ENCODE data around the gene PPP1R13B.

DNA sequence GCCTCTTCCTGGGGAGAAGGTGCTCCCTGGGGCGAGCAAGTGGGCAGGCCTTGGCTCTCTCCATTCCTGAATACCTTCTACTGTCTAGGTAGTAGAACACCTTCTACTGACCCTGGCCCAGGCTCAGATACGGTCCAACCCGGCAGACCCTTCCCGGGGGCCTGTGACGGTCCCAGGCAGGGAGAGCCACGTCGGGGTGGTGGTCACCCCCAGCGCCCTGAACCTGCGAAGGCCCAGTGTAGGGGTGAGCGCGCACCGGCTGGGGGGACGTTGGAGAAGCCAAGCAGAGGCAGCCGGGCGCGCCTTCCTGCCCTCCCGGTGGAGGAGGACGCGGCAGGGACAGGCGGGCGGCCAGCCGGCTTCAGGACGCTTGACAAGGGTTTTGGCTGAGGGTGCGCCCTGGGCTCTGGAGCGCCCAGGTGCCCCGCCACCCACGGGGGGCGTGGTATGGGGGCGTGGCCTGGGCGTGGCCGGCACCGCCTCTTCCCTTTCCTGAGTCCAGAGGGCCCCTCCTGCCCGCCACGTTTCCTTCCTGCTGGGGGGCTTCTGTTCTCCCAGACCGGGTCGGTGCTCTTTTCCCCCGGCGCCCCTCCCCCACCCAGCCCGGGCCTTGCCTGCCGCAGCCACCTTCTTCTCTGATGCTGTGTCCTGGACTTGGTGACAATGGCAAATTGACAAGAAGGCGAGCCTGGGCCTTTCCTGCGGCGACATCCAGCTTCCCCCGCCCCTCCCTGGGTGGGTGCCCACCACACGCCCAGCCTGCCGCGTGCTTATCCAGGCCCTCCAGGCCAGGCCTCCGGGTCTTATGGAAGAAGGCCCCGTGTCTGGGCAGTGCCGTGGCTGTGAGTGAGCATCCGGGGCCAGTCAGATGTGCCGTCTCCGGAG is 24.5 kb upstream of the PPP1R13B start:
- TF ChIP-seq, protein P1, sequence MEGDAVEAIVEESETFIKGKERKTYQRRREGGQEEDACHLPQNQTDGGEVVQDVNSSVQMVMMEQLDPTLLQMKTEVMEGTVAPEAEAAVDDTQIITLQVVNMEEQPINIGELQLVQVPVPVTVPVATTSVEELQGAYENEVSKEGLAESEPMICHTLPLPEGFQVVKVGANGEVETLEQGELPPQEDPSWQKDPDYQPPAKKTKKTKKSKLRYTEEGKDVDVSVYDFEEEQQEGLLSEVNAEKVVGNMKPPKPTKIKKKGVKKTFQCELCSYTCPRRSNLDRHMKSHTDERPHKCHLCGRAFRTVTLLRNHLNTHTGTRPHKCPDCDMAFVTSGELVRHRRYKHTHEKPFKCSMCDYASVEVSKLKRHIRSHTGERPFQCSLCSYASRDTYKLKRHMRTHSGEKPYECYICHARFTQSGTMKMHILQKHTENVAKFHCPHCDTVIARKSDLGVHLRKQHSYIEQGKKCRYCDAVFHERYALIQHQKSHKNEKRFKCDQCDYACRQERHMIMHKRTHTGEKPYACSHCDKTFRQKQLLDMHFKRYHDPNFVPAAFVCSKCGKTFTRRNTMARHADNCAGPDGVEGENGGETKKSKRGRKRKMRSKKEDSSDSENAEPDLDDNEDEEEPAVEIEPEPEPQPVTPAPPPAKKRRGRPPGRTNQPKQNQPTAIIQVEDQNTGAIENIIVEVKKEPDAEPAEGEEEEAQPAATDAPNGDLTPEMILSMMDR (conservative IDR thresholded peaks at IDR 0.05): no peak
- TF ChIP-seq EZH2 (IDR thresholded peaks at IDR 0.05; ENCODE audit: low read depth): no peak

Data from PC-9 (cell line).